OCI-LY7 (cell line): Measurements from ENCODE around the gene TTLL9. TPM values are rescaled to one million over a fixed set of nuclear protein-coding genes. Genes with fewer than 3 reads are reported as not detected.

Experiments used
- BruUV-seq: library from RNA; stranded (reverse); fragments of 400-500 nt; replicated peaks from 2 replicates; lab custom pipeline; 2021; lab: Mats Ljungman, UMichigan
- CTCF ChIA-PET: fragments of 300-600 bp; sonication (Branson Sonifier 250); formaldehyde crosslinking; loops from one replicate; lab custom pipeline; 2022; ENCODE audit warnings: antibody characterized with exemption; ENCODE audit not compliant: unreplicated experiment; lab: Charles Lee
- POLR2A ChIA-PET: fragments of 300-600 bp; sonication (Branson Sonifier 250); formaldehyde crosslinking; loops from one replicate; lab custom pipeline; 2022; ENCODE audit warnings: antibody characterized with exemption; lab: Charles Lee
- DNase-seq: peaks from one replicate; pipeline ENCODE4 v3.0.0-alpha.2; 2015; ENCODE audit warnings: low spot score
- H2AFZ ChIP-seq: fragments of 200-600 bp; sonication (generic), shearing (Covaris generic); 2 replicates; pipeline ENCODE4 v1.6.1; 2014; ENCODE audit warnings: mild to moderate bottlenecking, antibody characterized with exemption, low read length, moderate library complexity
- H3K27ac ChIP-seq: fragments of 200-600 bp; sonication (generic); 2 replicates; pipeline ENCODE4 v1.5.1; 2014; ENCODE audit warnings: mixed run types, low read depth, mild to moderate bottlenecking, moderate library complexity, low read length, inconsistent platforms; ENCODE audit not compliant: poor library complexity, severe bottlenecking
- H3K36me3 ChIP-seq: fragments of 200-600 bp; sonication (generic); 2 replicates; pipeline ENCODE4 v1.6.1; 2014; ENCODE audit warnings: mild to moderate bottlenecking, antibody characterized with exemption, low read length, moderate library complexity, mixed read lengths; ENCODE audit not compliant: insufficient read depth
- H3K4me1 ChIP-seq: fragments of 200-600 bp; sonication (generic); 2 replicates; pipeline ENCODE4 v1.5.1; 2014; ENCODE audit warnings: mild to moderate bottlenecking, low read length; ENCODE audit not compliant: insufficient read depth, poor library complexity, severe bottlenecking
- H3K4me2 ChIP-seq: fragments of 200-600 bp; sonication (generic); 2 replicates; pipeline ENCODE4 v1.6.1; 2014; ENCODE audit warnings: mild to moderate bottlenecking, low read length
- H3K4me3 ChIP-seq: fragments of 200-600 bp; sonication (generic); 2 replicates; pipeline ENCODE4 v1.5.1; 2014; ENCODE audit warnings: mild to moderate bottlenecking, low read depth, low read length; ENCODE audit not compliant: poor library complexity, severe bottlenecking
- H3K79me2 ChIP-seq: fragments of 200-600 bp; sonication (generic); 2 replicates; pipeline ENCODE4 v1.6.1; 2016; ENCODE audit warnings: low read depth, mild to moderate bottlenecking, low read length, moderate library complexity, mixed read lengths; ENCODE audit not compliant: insufficient read depth
- H3K9me2 ChIP-seq: fragments of 200-600 bp; sonication (generic); 2 replicates; pipeline ENCODE4 v1.6.1; 2016; ENCODE audit warnings: mild to moderate bottlenecking, low read length, mixed read lengths; ENCODE audit not compliant: insufficient read depth
- H3K9me3 ChIP-seq: fragments of 200-600 bp; sonication (generic); 2 replicates; pipeline ENCODE4 v1.6.1; 2014; ENCODE audit warnings: mild to moderate bottlenecking, mixed run types, low read length, mixed read lengths
- H4K20me1 ChIP-seq: fragments of 200-600 bp; sonication (generic); 2 replicates; pipeline ENCODE4 v1.6.1; 2014; ENCODE audit warnings: mild to moderate bottlenecking, antibody characterized with exemption, low read length, moderate library complexity, mixed read lengths; ENCODE audit not compliant: insufficient read depth
- CTCF ChIP-seq: fragments of 200-600 bp; sonication (generic); conservative IDR thresholded peaks from 2 replicates; pipeline ENCODE4 v1.5.1; 2014; ENCODE audit warnings: mild to moderate bottlenecking, antibody characterized with exemption, low read length, moderate library complexity, mixed read lengths
- EZH2phosphoT487 ChIP-seq: fragments of 200-600 bp; sonication (generic); IDR thresholded peaks from 2 replicates; pipeline ENCODE4 v1.6.1; 2018; ENCODE audit warnings: low read depth, borderline replicate concordance, mild to moderate bottlenecking, mixed run types, antibody characterized with exemption, low read length, moderate library complexity, mixed read lengths
- intact Hi-C: fragments of 100-400 bp; cut with micrococcal nuclease; formaldehyde crosslinking; loops from one replicate; pipeline ENCODE4 v1.10.0; 2022; ENCODE audit not compliant: unreplicated experiment
- total RNA-seq, 2 experiments: library from RNA; depleted of rRNA in 1 of 2; stranded (reverse); fragments of >200 nt in 1 of 2; shearing (Covaris generic) in 1 of 2; gene quantifications; 2 replicates each; pipeline ENCODE4 v1.2.3, GENCODE V29; 2014 to 2022

The TTLL9 gene
- total RNA-seq, 2 experiments from 2014 or later: not detected

- H3K9me3 ChIP-seq: no peaks in the 10 kb centered on the region
- no peak overlapping the region for H3K27ac ChIP-seq
- peaks cover 6% of the 10 kb centered on the region for H3K4me1 ChIP-seq
- no peaks in the 10 kb centered on the region for H3K36me3 ChIP-seq
- POLR2A ChIA-PET: no interaction called here
- intact Hi-C loops: no loop called here
- TF ChIP-seq CTCF (no peak), EZH2phosphoT487 (no peak)
- no peak overlapping the region for H3K4me3 ChIP-seq
- BruUV-seq: no TSS peak
- CTCF ChIA-PET: no interaction called here
- H2AFZ ChIP-seq: no peak overlapping the region
- no peaks in the 10 kb centered on the region for H3K9me2 ChIP-seq
- H4K20me1 ChIP-seq: no peaks in the 10 kb centered on the region; the same call in 1 of the 2 replicates
- DNase-seq: no peak
- H3K79me2 ChIP-seq: no peaks in the 10 kb centered on the region
- H3K4me2 ChIP-seq: no peak overlapping the region; the same call in 1 of the 2 replicates
Observed at GRCh38 chr20:31972471-31973021, 102.1 kb downstream of the TTLL9 start.

- H2AFZ ChIP-seq: no peak overlapping the region
- no peaks in the 10 kb centered on the region for H3K79me2 ChIP-seq
- no peak overlapping the region for H3K27ac ChIP-seq
- BruUV-seq: no TSS peak
- H3K4me1 ChIP-seq: peaks cover 6% of the 10 kb centered on the region
- no peaks in the 10 kb centered on the region; the same call in 1 of the 2 replicates for H4K20me1 ChIP-seq
- H3K36me3 ChIP-seq: no peaks in the 10 kb centered on the region
- ChIA-PET POLR2A (no interaction called here), CTCF (no interaction called here)
- H3K9me2 ChIP-seq: no peaks in the 10 kb centered on the region
- H3K9me3 ChIP-seq: no peaks in the 10 kb centered on the region
- DNase-seq: no peak
- H3K4me3 ChIP-seq: no peak overlapping the region
- intact Hi-C loops: no loop called here
- no peak for TF ChIP-seq CTCF
- TF ChIP-seq EZH2phosphoT487: no peak
- H3K4me2 ChIP-seq: no peak overlapping the region
Observed at GRCh38 chr20:31974296-31974695, 103.9 kb downstream of the TTLL9 start.

GRCh38 chr20:31974951-31975487 lies 104.6 kb downstream of the TTLL9 start:
- peaks cover 6% of the 10 kb centered on the region for H3K4me1 ChIP-seq
- CTCF ChIA-PET: no interaction called here
- H3K9me2 ChIP-seq: no peaks in the 10 kb centered on the region
- no peak overlapping the region for H2AFZ ChIP-seq
- no peak overlapping the region for H3K4me3 ChIP-seq
- TF ChIP-seq EZH2phosphoT487 (no peak), CTCF (no peak)
- no peaks in the 10 kb centered on the region; the same call in 1 of the 2 replicates for H4K20me1 ChIP-seq
- no peaks in the 10 kb centered on the region for H3K36me3 ChIP-seq
- intact Hi-C loops: no loop called here
- no TSS peak for BruUV-seq
- H3K4me2 ChIP-seq: no peak overlapping the region
- H3K79me2 ChIP-seq: no peaks in the 10 kb centered on the region
- no peak overlapping the region for H3K27ac ChIP-seq
- POLR2A ChIA-PET: no interaction called here
- DNase-seq: no peak
- no peaks in the 10 kb centered on the region for H3K9me3 ChIP-seq
